ENCODE results near the gene DHDH. TPM values are rescaled to one million over a fixed set of nuclear protein-coding genes. Genes with fewer than 3 reads are reported as not detected.
A peak's percentile ranks its signal among the peaks of the same experiment; 100 is the strongest.

Gene DHDH
- total RNA-seq, 1 donor from 2014 or later = not detected

DNA sequence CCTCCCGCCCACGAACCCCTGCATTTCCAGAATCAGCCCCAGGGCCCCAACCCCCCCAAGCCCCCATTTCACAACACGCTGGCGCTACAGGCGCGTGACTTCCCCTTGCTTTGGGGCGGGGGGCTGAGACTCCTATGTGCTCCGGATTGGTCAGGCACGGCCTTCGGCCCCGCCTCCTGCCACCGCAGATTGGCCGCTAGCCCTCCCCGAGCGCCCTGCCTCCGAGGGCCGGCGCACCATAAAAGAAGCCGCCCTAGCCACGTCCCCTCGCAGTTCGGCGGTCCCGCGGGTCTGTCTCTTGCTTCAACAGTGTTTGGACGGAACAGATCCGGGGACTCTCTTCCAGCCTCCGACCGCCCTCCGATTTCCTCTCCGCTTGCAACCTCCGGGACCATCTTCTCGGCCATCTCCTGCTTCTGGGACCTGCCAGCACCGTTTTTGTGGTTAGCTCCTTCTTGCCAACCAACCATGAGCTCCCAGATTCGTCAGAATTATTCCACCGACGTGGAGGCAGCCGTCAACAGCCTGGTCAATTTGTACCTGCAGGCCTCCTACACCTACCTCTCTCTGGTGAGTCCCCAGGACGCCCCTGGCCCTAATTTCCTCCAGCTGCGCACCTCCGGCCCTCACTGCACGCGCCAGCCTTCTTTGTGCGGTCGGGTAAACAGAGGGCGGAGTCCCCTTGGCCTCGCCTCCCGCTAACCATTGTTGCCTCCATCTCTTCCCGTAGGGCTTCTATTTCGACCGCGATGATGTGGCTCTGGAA lies 31.7 kb downstream of the DHDH start, which contains the start of gene FTL:
Gene FTL, plus strand, starts transcription at position 270 of the 766 bp plus-strand sequence. Its CDS starts 199 bp downstream, at position 469.
- Mint-ChIP-seq H3K27me3 (no peaks in the 10 kb centered on the region), H3K4me3 (peak within 1 kb of the TSS; percentile 99), H3K9me3 (no peaks in the 10 kb centered on the region), H3K36me3 (ENCODE audit: low read depth) (peaks cover 52% of the 10 kb centered on the region), H3K4me1 (peaks cover 70% of the 10 kb centered on the region), H3K27ac (peak within 1 kb of the TSS; percentile 99)
- intact Hi-C loops (cut with micrococcal nuclease) = loop anchor here (1.0 to 5.0 kb wide), 7 partner anchors 11 to 626 kb away; partner anchors contain the start of genes BAX, DBP and PRR12
- ChIA-PET POLR2A (interaction anchor here (0.8 to 8.1 kb wide), 15 partner anchors 9 to 346 kb away, joined by 3 to 179 read pairs (median 5); partner anchors contain the start of genes BAX, BCAT2, DHDH and GYS1), CTCF (interaction anchor here (1.3 to 1.4 kb wide), 2 partner anchors 170 to 177 kb away, joined by 4 to 5 read pairs; no protein-coding TSS in a partner anchor)
- DNase-seq (peak; percentile 88), ATAC-seq (ENCODE audit: low read depth) (peak; percentile 80)
- TF ChIP-seq, protein P1, sequence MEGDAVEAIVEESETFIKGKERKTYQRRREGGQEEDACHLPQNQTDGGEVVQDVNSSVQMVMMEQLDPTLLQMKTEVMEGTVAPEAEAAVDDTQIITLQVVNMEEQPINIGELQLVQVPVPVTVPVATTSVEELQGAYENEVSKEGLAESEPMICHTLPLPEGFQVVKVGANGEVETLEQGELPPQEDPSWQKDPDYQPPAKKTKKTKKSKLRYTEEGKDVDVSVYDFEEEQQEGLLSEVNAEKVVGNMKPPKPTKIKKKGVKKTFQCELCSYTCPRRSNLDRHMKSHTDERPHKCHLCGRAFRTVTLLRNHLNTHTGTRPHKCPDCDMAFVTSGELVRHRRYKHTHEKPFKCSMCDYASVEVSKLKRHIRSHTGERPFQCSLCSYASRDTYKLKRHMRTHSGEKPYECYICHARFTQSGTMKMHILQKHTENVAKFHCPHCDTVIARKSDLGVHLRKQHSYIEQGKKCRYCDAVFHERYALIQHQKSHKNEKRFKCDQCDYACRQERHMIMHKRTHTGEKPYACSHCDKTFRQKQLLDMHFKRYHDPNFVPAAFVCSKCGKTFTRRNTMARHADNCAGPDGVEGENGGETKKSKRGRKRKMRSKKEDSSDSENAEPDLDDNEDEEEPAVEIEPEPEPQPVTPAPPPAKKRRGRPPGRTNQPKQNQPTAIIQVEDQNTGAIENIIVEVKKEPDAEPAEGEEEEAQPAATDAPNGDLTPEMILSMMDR (IDR thresholded peaks at IDR 0.05) = no peak

DNA sequence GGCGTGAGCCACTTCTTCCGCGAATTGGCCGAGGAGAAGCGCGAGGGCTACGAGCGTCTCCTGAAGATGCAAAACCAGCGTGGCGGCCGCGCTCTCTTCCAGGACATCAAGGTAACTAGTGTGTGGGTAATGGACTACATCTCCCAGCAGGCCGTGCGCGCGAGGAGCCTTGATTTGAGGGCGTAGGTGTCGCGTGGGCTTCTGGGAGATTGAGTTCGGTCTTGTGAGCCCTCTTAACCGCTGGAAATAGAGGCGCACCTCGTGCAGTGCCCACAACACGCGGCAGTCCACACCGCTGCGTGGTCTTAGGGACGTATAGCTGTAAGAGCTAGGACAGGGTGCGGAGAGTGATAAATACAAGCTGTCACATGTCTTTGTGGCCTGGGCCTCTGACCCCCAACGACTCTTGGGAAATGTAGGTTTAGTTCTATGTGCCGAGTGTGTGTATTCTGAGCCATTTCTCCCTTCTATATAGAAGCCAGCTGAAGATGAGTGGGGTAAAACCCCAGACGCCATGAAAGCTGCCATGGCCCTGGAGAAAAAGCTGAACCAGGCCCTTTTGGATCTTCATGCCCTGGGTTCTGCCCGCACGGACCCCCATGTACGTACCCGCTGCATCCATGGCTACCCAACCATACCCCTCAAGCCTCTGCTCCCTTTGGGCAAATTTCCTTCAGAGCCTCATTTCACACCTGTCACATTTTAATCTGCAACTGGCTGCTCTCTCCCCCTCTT lies 32.5 kb downstream of the DHDH start:
- H3K27me3 Mint-ChIP-seq = no peaks in the 10 kb centered on the region
- TF ChIP-seq, protein P1 (IDR thresholded peaks at IDR 0.05) = no peak
- DNase-seq = peak; percentile 79
- no peaks in the 10 kb centered on the region for H3K9me3 Mint-ChIP-seq
- peak; percentile 62 for ATAC-seq (ENCODE audit: low read depth)
- peaks cover 72% of the 10 kb centered on the region for H3K4me1 Mint-ChIP-seq
- ChIA-PET CTCF (interaction anchor here (0.5 to 2.2 kb wide), 4 partner anchors 123 to 581 kb away, joined by 3 to 8 read pairs (median 6); no protein-coding TSS in a partner anchor), POLR2A (interaction anchor here (0.6 to 8.1 kb wide), 18 partner anchors 8 to 347 kb away, joined by 3 to 179 read pairs (median 5); partner anchors contain the start of genes BAX, BCAT2, DHDH and GYS1)
- H3K36me3 Mint-ChIP-seq (ENCODE audit: low read depth) = peaks cover 55% of the 10 kb centered on the region
- H3K4me3 Mint-ChIP-seq = peak overlapping the region; percentile 99
- peak overlapping the region; percentile 99 for H3K27ac Mint-ChIP-seq
- intact Hi-C loops (cut with micrococcal nuclease) = loop anchor here (1.0 to 5.0 kb wide), 7 partner anchors 10 to 625 kb away; partner anchors contain the start of genes BAX, DBP and PRR12

DNA sequence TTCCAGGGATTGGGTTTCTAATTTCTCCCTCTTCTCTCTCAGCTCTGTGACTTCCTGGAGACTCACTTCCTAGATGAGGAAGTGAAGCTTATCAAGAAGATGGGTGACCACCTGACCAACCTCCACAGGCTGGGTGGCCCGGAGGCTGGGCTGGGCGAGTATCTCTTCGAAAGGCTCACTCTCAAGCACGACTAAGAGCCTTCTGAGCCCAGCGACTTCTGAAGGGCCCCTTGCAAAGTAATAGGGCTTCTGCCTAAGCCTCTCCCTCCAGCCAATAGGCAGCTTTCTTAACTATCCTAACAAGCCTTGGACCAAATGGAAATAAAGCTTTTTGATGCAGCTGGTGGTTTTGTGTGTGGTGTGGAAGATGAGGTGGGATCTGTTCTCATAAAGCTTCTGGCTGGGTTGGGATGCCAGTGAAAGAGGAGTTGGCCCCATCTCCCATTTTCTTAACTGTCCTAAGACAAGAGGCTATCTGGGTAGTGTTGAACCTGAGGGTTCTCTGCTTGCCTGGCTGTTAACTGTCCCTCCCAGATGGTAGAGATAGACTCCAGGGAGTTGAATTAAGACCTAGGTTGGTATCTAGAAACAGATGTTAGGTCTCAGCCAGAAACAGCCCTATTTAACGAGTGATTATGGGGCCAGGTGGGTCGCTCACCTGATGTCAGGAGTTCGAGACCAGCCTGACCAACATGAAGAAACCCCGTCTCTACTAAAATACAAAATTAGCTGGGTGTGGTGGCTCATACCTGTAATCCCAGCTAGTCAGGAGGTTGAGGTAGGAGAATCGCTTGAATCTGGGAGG lies 33.2 kb downstream of the DHDH start:
- CTCF ChIA-PET = interaction anchor here (1.0 to 2.2 kb wide), 3 partner anchors 124 to 178 kb away, joined by 3 to 8 read pairs (median 7); no protein-coding TSS in a partner anchor
- Mint-ChIP-seq H3K9me3 (no peaks in the 10 kb centered on the region), H3K36me3 (ENCODE audit: low read depth) (peaks cover 53% of the 10 kb centered on the region), H3K27me3 (no peaks in the 10 kb centered on the region), H3K27ac (peak overlapping the region; percentile 99), H3K4me1 (peaks cover 71% of the 10 kb centered on the region), H3K4me3 (peak overlapping the region; percentile 99)
- ATAC-seq (ENCODE audit: low read depth) (no peak), DNase-seq (no peak)
- intact Hi-C loops (cut with micrococcal nuclease) = loop anchor here (5.0 kb wide), 1 partner anchor 109 kb away; no protein-coding TSS in a partner anchor
- TF ChIP-seq, protein P1 (IDR thresholded peaks at IDR 0.05) = no peak
- POLR2A ChIA-PET = interaction anchor here (0.6 to 8.1 kb wide), 16 partner anchors 10 to 348 kb away, joined by 3 to 179 read pairs (median 5); partner anchors contain the start of genes BAX, GYS1, NUCB1 and PPP1R15A

DNA sequence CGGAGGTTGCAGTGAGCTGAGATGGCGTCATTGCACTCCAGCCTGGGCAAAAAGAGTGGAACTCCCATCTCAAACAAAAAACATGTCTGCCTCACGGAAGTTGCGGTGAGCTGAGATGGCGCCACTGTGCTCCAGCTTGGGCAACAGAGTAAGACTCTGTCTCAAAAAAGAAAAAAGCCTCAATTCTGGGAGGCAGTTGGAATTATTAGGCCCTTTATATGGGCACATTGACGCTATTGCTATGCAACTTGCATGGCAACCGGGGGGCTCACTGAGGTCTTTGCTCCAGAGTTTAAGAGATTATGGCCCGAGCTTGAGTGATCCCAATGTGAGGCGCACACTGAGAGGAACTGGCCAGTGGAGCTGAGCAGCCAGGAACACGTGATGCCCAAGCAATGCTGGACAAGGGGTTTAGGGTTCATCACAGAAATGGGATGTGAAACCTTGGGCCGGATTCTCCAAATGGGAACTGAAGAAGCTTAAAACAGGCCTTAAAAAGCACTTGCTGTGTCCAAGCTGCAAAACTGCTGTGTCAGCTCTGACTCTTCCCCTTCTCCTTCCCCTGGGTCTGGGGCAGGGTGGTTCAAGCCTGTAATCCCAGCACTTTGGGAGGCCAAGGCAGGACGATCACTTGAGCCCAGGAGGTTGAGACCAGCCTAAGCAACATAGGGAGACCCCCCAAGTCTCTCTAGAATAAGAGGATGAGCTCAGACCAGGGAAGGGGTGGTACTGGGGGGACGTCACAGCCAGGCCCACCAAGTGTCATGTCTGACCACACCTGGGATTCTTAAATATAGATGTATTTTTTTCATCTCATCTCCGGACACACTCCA lies 34.1 kb downstream of the DHDH start:
- ATAC-seq (ENCODE audit: low read depth) = no peak
- Mint-ChIP-seq H3K36me3 (ENCODE audit: low read depth) (peaks cover 51% of the 10 kb centered on the region), H3K9me3 (no peaks in the 10 kb centered on the region), H3K27ac (peak overlapping the region; percentile 99), H3K4me3 (peak overlapping the region; percentile 99), H3K4me1 (peaks cover 63% of the 10 kb centered on the region), H3K27me3 (no peaks in the 10 kb centered on the region)
- TF ChIP-seq, protein P1 (IDR thresholded peaks at IDR 0.05) = no peak
- POLR2A ChIA-PET = interaction anchor here (0.6 to 8.1 kb wide), 11 partner anchors 9 to 327 kb away, joined by 3 to 179 read pairs (median 5); partner anchors contain the start of genes BAX, GYS1, NUCB1 and PPP1R15A
- intact Hi-C loops (cut with micrococcal nuclease) = loop anchor here (5.0 kb wide), 1 partner anchor 110 kb away; no protein-coding TSS in a partner anchor
- no peak for DNase-seq
- CTCF ChIA-PET = interaction anchor here (0.6 to 2.2 kb wide), 4 partner anchors 125 to 179 kb away, joined by 3 to 8 read pairs (median 5); no protein-coding TSS in a partner anchor

Data from activated B cell treated with CpG ODN at 0.5 μM for 24 hours (primary cell).